ENCODE measurements around the gene TEX36.
"Not testable (repeated sequence)": the region's sequence is repeated elsewhere in the genome, so short reads cannot be mapped to it uniquely, and the experiment has no call there.

TEX36 gene, protein sequence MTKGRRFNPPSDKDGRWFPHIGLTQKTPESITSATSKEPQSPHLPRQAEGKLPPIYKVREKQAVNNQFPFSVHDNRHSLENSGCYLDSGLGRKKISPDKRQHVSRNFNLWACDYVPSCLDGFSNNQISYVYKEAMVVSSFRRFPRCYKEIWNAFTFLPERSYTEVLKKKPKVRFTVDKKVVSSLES

GRCh38 chr10:125683063-125683462 is at the start of gene TEX36:
TSS of gene TEX36 (minus strand) at chr10:125683163. CDS start at chr10:125682989, 174 bp downstream.
- no peak for DNase-seq (ENCODE audit: low read depth in 4 of 4, low spot score in 1 of 4)

GRCh38 chr10:125727436-125727835 is 44.5 kb upstream of the TEX36 start:
- DNase-seq (ENCODE audit: low read depth in 4 of 4, low spot score in 1 of 4), result no peak

- no peak for DNase-seq (ENCODE audit: low read depth in 4 of 4, low spot score in 1 of 4)
Measured at GRCh38 chr10:125726914-125727313, 44.0 kb upstream of the TEX36 start.

DNA sequence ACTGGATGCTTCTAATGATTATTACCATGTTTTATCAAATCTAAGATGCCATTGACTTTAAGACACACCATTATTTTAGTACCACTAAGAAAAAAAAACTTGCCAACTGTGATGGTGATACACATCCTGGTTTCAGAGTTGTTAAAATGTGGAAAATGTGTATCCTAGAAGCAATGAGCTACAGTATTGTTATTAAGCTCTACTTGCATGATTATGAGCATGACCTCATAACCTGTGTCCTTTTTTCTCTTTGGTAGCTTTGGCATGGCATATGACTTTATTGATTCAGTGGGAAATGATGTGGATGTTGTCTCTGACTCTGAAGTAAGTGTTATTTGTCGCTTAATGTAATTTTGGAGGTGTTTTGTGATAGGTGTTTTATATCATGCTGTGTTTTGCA is 39.8 kb upstream of the TEX36 start:
- DNase-seq (ENCODE audit: low read depth in 4 of 4, low spot score in 1 of 4), result no peak

GRCh38 chr10:125721035-125721434 is 38.1 kb upstream of the TEX36 start:
- no peak for DNase-seq (ENCODE audit: low read depth in 4 of 4, low spot score in 1 of 4)

GRCh38 chr10:125720002-125720382 is 37.0 kb upstream of the TEX36 start:
- no peak for DNase-seq (ENCODE audit: low read depth in 4 of 4, low spot score in 1 of 4)

DNA sequence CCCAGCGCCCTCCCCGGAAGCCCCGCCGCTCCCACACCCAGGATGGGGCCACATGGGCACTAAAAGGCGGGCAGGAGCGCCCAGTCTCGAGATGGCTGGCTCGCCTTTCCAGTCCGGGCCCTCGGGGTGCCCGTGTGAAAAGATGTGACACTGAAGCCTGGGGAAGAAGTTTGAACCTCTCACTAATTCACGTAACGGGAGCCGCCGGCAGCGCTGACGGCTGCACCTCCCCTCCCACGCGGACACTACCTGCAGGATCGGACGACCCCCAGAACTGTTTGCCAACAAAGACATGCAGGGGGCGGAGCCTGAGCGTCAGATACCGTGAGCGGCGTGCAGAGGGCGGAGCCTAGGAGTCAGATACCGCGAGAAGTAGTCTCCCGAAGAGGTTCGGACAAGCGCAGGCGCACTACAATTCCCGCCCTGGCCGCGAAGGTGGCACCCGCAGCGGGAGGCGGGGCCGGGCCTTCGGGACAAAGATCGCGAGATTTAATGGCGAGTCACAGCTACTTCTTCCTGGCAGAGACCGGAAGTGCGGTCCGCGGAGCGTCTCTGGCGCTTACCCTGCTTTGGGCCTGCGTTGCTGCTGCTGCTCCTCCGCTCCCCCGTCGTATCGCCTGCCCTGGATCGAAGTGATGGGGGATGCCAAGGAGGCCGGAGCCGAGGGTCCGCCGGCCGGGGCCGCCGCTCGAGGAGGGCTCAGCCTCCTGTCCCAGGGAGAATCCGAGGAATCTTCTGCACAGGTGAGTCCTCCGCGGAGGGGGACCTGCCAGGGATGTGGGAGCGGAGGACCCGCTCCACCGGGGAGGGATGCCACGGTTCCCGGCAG is 36.4 kb upstream of the TEX36 start, which contains the start of gene EDRF1:
TSS of gene EDRF1 (plus strand) at position 537 of the 829 bp plus-strand sequence. CDS start at position 636, 99 bp downstream.
- peak; percentile 94 to 98 (median 98) for DNase-seq (ENCODE audit: low read depth in 4 of 4, low spot score in 1 of 4)

- DNase-seq (ENCODE audit: low read depth in 4 of 4, low spot score in 1 of 4), result not testable (repeated sequence)
Measured at GRCh38 chr10:125714728-125715127, 31.8 kb upstream of the TEX36 start.

DNA sequence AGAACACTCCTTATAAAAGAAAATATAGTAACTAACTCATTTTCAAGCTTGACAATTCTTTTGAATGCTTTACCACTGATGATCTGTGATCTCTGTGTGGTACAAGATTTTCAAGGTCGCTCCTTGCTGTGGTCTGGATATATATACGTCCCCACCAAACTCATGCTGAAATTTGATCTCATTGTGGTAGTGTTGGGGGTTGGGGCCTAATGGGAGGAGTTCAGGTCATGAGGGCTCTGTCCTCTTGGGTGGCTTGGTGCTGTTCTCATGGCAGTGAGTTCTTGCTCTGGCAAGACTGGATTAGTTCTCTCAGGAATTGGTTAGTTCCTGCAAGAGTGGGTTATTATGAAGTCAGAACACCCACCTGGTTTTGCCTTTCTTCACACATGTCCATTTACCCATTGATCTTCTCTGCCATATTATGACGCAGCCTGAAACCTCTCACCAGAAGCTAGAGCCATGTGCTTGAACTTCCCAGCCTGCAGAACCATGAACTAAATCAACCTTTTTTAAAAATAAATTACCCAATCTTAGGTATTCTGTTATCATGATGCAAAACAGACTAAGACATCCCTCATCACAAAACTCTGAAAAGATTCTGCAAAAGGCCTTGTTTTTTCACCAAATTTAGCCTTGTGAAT is 28.3 kb upstream of the TEX36 start:
- DNase-seq (ENCODE audit: low read depth in 4 of 4, low spot score in 1 of 4), result no peak

DNA sequence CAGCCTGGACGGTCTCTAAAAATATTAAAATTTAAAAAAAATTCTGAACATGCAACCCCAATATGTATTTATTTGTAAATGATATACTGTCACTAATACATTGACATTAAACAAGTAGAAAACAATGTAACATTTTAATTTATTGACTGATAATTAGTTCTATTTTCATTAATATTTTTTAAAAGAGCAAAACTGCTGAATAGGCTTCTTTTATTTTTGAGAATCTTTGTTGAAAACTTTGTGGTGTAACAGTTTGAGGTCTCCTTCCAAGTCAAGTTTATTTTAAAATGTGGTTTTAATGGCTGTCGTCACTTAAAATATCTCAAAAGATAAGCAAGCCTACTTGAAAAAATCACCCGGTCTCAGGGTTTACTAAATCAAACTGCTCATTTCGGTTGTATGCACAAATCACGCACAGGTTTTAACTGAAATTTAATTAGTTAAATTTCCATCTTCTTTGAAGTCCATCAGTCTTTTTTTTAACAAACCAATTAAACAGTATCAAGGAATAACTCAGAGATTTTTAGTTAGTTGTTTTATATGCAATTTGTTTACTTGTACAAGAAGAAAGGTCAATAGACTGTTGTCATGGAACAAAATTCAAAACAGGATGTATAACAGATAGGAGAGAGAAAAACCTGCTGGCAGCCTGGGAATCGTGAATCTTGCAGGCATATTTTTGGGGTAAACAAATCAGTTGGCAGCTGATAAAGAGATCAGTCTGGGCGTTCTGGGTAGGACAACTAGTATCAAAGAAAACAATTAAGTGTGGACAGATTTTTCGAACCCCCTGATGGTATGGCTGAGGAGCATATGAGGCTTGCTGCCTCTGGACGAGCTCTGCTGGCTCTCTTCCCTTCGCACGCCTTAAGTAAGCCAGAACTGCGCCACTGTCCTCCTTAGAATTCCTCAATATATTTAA is 26.9 kb upstream of the TEX36 start:
- DNase-seq (ENCODE audit: low read depth in 4 of 4, low spot score in 1 of 4), result no peak

GRCh38 chr10:125708971-125709503 is 26.1 kb upstream of the TEX36 start:
- DNase-seq (ENCODE audit: low read depth in 4 of 4, low spot score in 1 of 4), result no peak

DNA sequence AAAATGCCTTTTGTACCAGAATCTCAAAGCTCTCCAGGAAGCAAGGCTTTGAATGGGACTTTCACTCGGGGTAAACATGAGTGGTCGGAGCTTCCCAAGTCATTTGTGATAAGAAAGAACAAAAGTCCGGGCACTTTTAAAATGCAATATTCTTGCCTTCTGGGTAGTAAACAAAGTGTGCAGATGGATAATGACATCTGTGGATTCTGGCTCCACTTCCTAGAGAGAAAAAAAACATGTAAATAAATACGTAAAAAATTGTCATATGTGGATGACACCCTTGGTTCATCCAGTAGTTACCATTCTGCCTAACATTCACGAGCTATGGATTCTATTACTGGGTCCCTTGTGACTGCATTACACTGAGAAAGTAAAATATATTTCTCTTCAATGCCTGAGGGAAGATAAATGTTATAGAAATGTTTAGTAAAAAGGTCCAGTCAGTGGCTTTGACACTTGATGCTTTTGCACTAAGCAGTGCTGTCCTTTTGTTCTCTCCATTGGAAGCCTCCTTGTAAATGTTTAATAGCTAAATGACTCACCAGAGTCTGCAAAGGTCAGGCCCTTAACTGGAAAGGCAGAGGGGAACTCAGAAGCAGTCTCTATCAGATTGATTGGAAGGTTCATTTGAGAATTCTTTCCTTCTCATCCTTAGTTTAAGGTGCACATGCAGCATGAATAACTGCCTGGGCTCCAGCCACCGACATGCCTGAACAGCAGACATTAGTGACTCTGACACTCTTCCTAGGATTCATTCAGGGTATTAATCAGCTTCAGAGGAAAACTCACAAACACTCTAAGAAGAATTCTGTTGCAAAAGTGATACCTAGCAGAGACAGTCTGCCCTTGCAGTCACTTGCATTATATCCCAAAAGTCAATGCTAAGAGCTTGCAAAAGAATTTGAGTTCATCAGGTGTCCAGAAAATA is 24.8 kb upstream of the TEX36 start:
- DNase-seq (ENCODE audit: low read depth in 4 of 4, low spot score in 1 of 4), result no peak

GRCh38 chr10:125700355-125700911 is 17.5 kb upstream of the TEX36 start:
- no peak for DNase-seq (ENCODE audit: low read depth in 4 of 4, low spot score in 1 of 4)

DNA sequence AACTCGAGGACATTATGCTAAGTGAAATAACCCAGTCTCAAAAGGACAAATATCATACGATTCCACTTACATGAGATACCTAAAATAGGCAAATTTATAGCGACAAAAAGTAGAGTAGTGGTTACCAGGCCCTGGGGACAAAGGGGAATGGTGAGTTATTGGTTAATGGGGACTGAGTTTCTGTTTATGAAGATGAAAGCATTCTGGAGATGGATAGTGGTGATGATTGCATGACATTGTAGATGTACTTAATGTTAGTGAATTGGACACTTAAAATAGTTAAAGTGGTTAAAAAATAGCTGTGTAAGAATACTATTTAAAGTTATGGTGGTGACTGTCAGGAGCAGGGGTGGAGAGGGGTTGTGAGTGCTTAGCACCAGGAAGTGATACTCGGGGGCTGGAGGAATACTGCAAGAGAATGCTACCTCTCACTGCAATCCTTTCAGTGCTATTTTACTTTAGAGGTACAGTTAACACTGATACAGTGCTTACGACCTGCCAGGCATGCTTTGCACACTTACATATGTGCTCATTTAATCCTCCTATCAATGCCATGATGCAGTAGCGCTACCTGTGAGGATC is 16.7 kb upstream of the TEX36 start:
- DNase-seq (ENCODE audit: low read depth in 4 of 4, low spot score in 1 of 4), result no peak

GRCh38 chr10:125698481-125698998 is 15.6 kb upstream of the TEX36 start:
- no peak for DNase-seq (ENCODE audit: low read depth in 4 of 4, low spot score in 1 of 4)

DNA sequence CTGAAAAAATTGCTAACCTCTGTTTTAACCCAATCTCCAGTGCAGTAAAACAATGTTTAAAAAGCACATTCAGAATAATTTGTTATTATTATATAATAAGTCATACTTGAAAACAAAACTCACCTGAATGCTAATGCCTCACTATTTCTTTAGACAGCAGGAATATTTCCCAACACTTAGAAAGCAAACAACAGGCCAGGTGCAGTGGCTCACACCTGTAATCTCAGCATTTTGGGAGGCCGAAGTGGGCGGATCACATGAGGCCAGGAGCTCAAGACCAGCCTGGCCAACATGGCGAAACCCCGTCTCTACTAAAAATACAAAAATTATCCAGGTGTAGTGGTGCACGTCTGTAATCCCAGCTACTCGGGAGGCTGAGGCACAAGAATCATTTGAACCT is 13.9 kb upstream of the TEX36 start:
- not testable (repeated sequence) for DNase-seq (ENCODE audit: low read depth in 4 of 4, low spot score in 1 of 4)

DNA sequence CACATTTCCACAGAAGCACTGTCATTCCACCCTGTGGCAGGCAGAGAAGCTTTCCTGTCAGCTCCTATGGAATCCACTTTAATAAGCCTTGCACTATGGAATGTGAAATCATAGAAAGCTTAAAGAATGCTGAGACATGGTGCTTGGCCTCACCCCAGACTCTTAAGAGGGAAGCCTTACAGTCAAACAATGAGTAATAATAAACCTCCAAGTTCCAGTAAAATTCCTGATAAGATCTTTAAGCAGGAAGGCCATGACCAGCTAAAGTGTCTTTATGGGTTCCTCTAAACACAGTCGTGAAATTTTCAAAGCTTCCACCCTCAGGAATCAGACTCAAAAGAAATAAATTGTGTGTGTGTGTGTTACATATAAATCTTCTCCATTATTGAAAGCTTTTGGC is 11.9 kb upstream of the TEX36 start:
- no peak for DNase-seq (ENCODE audit: low read depth in 4 of 4, low spot score in 1 of 4)

DNA sequence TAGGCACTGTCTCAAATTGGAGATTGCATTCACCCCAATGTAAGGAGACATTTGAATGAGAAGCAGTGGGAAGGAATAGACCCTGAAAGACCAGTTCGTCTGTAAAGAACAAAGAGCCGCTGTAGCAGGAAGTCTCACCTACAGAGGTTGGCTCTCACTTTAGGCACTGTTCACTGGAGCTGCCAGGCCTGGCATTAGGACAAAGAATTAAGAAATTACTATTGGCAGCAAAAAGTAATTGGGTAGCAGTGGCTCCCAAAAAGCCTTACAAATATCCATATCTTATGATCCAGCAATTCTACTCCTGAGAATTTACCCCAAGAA is 10.5 kb upstream of the TEX36 start:
- DNase-seq (ENCODE audit: low read depth in 4 of 4, low spot score in 1 of 4), result no peak
